Prostate gland (tissue), 2 donors: ENCODE measurements around the gene UAP1L1. TPM values are rescaled to one million over a fixed set of nuclear protein-coding genes. Genes with fewer than 3 reads are reported as not detected.

Experiments used
- DNase-seq: peaks from one replicate; pipeline ENCODE4 v3.0.0-alpha.2; 2019; ENCODE audit warnings: low spot score
- H3K27ac ChIP-seq, 2 donors: fragments of 200-600 bp; sonication (generic); 2 replicates each; pipeline ENCODE4 v1.5.1; 2017 to 2019
- H3K27me3 ChIP-seq: fragments of 200-600 bp; sonication (generic); replicated peaks from 2 replicates; pipeline ENCODE4 v1.5.1; 2019; ENCODE audit not compliant: insufficient read depth
- H3K36me3 ChIP-seq, 2 donors: fragments of 200-600 bp; sonication (generic); 1 replicate in 1 of 2; 2 replicates in 1 of 2; pipeline versions ENCODE4 v1.5.1 to v1.8.1; 2017 to 2019
- H3K4me1 ChIP-seq: fragments of 200-600 bp; sonication (generic); replicated peaks from 2 replicates; pipeline ENCODE4 v1.5.1; 2019
- H3K4me3 ChIP-seq, 2 donors: fragments of 200-600 bp; sonication (generic); 2 replicates each; pipeline ENCODE4 v1.5.1; 2017 to 2019
- H3K9me3 ChIP-seq: fragments of 200-600 bp; sonication (generic); 2 replicates; pipeline ENCODE4 v1.5.1; 2017
- CTCF ChIP-seq, 4 experiments: fragments of 200-600 bp in 2 of 4; fragments of 450-650 bp in 2 of 4; sonication (generic) in 2 of 4; IDR thresholded peaks; 1 replicate in 3 of 4; 2 replicates in 1 of 4; pipeline ENCODE4 v1.5.1; 2016 to 2019; ENCODE audit warnings: antibody characterized with exemption in 4 of 4, mild to moderate bottlenecking in 2 of 4, moderate library complexity in 2 of 4
- POLR2A ChIP-seq: fragments of 450-650 bp; IDR thresholded peaks from one replicate; pipeline ENCODE4 v1.6.1; 2016; ENCODE audit warnings: antibody characterized with exemption, mild to moderate bottlenecking
- POLR2AphosphoS5 ChIP-seq: sonication (generic); formaldehyde crosslinking; IDR thresholded peaks from one replicate; pipeline ENCODE4 v1.6.1; 2017; ENCODE audit warnings: antibody characterized with exemption
- WGBS: methylation state at CpG from one replicate; pipeline ENCODE4 v1.1.5; 2018; 5-methylcytosine and 5-hydroxymethylcytosine counted together
- intact Hi-C: fragments of 100-400 bp; cut with DNase I; formaldehyde crosslinking; loops from one replicate; pipeline ENCODE4 v1.14.2; 2022
- total RNA-seq, 2 donors: library from RNA; depleted of rRNA; stranded (reverse); fragments of >200 nt; gene quantifications; one replicate each; pipeline ENCODE4 v1.1.0, GENCODE V29; 2016

The UAP1L1 gene
- total RNA-seq, 2 donors from 2014 or later = 8.2 to 19.9 TPM

GRCh38 chr9:137050570-137050969 is 26.7 kb upstream of the UAP1L1 start:
- Histone ChIP-seq H3K27ac (no peak overlapping the region), H3K27me3 (no peaks in the 10 kb centered on the region), H3K36me3 (no peaks in the 10 kb centered on the region), H3K4me1 (peaks cover 42% of the 10 kb centered on the region), H3K9me3 (no peaks in the 10 kb centered on the region), H3K4me3 (no peak overlapping the region)
- intact Hi-C loops = no loop called here
- WGBS = 90% methylated on average over 5 of the region's 5 CpGs
- TF ChIP-seq CTCF (IDR thresholded peaks at IDR 0.05) = no peak
- no peak for TF ChIP-seq POLR2A
- no peak for TF ChIP-seq POLR2AphosphoS5
- no peak for DNase-seq

GRCh38 chr9:137051145-137051724 is 26.1 kb upstream of the UAP1L1 start:
- no peak for TF ChIP-seq POLR2AphosphoS5
- no peak for TF ChIP-seq POLR2A
- TF ChIP-seq CTCF (IDR thresholded peaks at IDR 0.05) = no peak
- no peaks in the 10 kb centered on the region for H3K27me3 ChIP-seq
- intact Hi-C loops = no loop called here
- peaks cover 49% of the 10 kb centered on the region for H3K4me1 ChIP-seq
- no peak overlapping the region for H3K4me3 ChIP-seq
- H3K27ac ChIP-seq = no peak overlapping the region
- no peaks in the 10 kb centered on the region for H3K9me3 ChIP-seq
- no peak for DNase-seq
- no peaks in the 10 kb centered on the region for H3K36me3 ChIP-seq
- WGBS = 84% methylated on average over 15 of the region's 17 CpGs

GRCh38 chr9:137052293-137052692 is 25.0 kb upstream of the UAP1L1 start:
- H3K4me1 ChIP-seq = peaks cover 46% of the 10 kb centered on the region
- no peak overlapping the region for H3K27ac ChIP-seq
- no peak for DNase-seq
- no peaks in the 10 kb centered on the region for H3K27me3 ChIP-seq
- no peaks in the 10 kb centered on the region for H3K9me3 ChIP-seq
- TF ChIP-seq POLR2A (no peak), POLR2AphosphoS5 (no peak), CTCF (IDR thresholded peaks at IDR 0.05) (no peak)
- WGBS = 83% methylated on average over 8 of the region's 8 CpGs
- intact Hi-C loops = no loop called here
- H3K4me3 ChIP-seq = no peak overlapping the region
- H3K36me3 ChIP-seq = no peaks in the 10 kb centered on the region

- H3K27me3 ChIP-seq = no peaks in the 10 kb centered on the region
- H3K4me1 ChIP-seq = peaks cover 43% of the 10 kb centered on the region
- peak overlapping the region; percentile 43 to 58 for H3K4me3 ChIP-seq
- intact Hi-C loops = no loop called here
- H3K36me3 ChIP-seq = no peaks in the 10 kb centered on the region
- H3K9me3 ChIP-seq = no peaks in the 10 kb centered on the region
- 30% methylated on average over 35 of the region's 71 CpGs for WGBS
- H3K27ac ChIP-seq = peak overlapping the region; percentile 31 to 76
- no peak for TF ChIP-seq POLR2A
- TF ChIP-seq CTCF (IDR thresholded peaks at IDR 0.05) = no peak
- TF ChIP-seq POLR2AphosphoS5 = no peak
- no peak for DNase-seq
Observed at GRCh38 chr9:137052998-137053943, 24.0 kb upstream of the UAP1L1 start.
